ENCODE measurements around the gene MCF2L. TPM values are rescaled to one million over a fixed set of nuclear protein-coding genes. Genes with fewer than 3 reads are reported as not detected.

The MCF2L gene
- total RNA-seq, 2 donors from 2014 or later: 47.6 to 64.7 TPM

- intact Hi-C loops (cut with DNase I): no loop called here
- H3K4me1 ChIP-seq (replicated peaks): no peaks in the 10 kb centered on the region
- no peak overlapping the region for H3K27ac ChIP-seq
- TF ChIP-seq POLR2AphosphoS5 (IDR thresholded peaks at IDR 0.05): no peak
- no peak for TF ChIP-seq CTCF (IDR thresholded peaks at IDR 0.05)
- H3K4me3 ChIP-seq: no peak overlapping the region
- DNase-seq (ENCODE audit: low spot score): no peak
- H3K9me3 ChIP-seq: no peaks in the 10 kb centered on the region
- no peaks in the 10 kb centered on the region for H3K27me3 ChIP-seq (replicated peaks; ENCODE audit: insufficient read depth)
- WGBS: 83% methylated on average over 8 of the region's 14 CpGs
- H3K36me3 ChIP-seq: no peaks in the 10 kb centered on the region
These were observed 92.9 kb downstream of the MCF2L start for GRCh38 chr13:113061796-113062425.

- Histone ChIP-seq H3K4me1 (replicated peaks) (no peaks in the 10 kb centered on the region), H3K27ac (no peak overlapping the region), H3K4me3 (no peak overlapping the region), H3K9me3 (no peaks in the 10 kb centered on the region), H3K36me3 (no peaks in the 10 kb centered on the region), H3K27me3 (replicated peaks; ENCODE audit: insufficient read depth) (no peaks in the 10 kb centered on the region)
- intact Hi-C loops (cut with DNase I): no loop called here
- WGBS: 89% methylated on average over 14 of the region's 14 CpGs
- TF ChIP-seq CTCF (IDR thresholded peaks at IDR 0.05) (no peak), POLR2A (IDR thresholded peaks at IDR 0.05) (no peak), POLR2AphosphoS5 (IDR thresholded peaks at IDR 0.05) (no peak)
- no peak for DNase-seq (ENCODE audit: low spot score)
These were observed 93.7 kb downstream of the MCF2L start for GRCh38 chr13:113062691-113063090.

- H3K4me1 ChIP-seq (replicated peaks): no peaks in the 10 kb centered on the region
- H3K36me3 ChIP-seq: no peaks in the 10 kb centered on the region
- TF ChIP-seq POLR2A (IDR thresholded peaks at IDR 0.05): no peak
- TF ChIP-seq CTCF (IDR thresholded peaks at IDR 0.05): no peak
- no peak for TF ChIP-seq POLR2AphosphoS5 (IDR thresholded peaks at IDR 0.05)
- 93% methylated on average over 22 of the region's 22 CpGs for WGBS
- H3K27me3 ChIP-seq (replicated peaks; ENCODE audit: insufficient read depth): no peaks in the 10 kb centered on the region
- no peak for DNase-seq (ENCODE audit: low spot score)
- no peak overlapping the region for H3K27ac ChIP-seq
- no peak overlapping the region for H3K4me3 ChIP-seq
- intact Hi-C loops (cut with DNase I): no loop called here
- no peaks in the 10 kb centered on the region for H3K9me3 ChIP-seq
These were observed 94.1 kb downstream of the MCF2L start for GRCh38 chr13:113063091-113063491.

GRCh38 chr13:113064000-113064533 lies 95.1 kb downstream of the MCF2L start:
- no peaks in the 10 kb centered on the region for H3K9me3 ChIP-seq
- H3K36me3 ChIP-seq: no peaks in the 10 kb centered on the region
- DNase-seq (ENCODE audit: low spot score): no peak
- H3K4me1 ChIP-seq (replicated peaks): no peaks in the 10 kb centered on the region
- H3K4me3 ChIP-seq: no peak overlapping the region
- no peaks in the 10 kb centered on the region for H3K27me3 ChIP-seq (replicated peaks; ENCODE audit: insufficient read depth)
- H3K27ac ChIP-seq: no peak overlapping the region
- 94% methylated on average over 29 of the region's 29 CpGs for WGBS
- intact Hi-C loops (cut with DNase I): no loop called here
- TF ChIP-seq POLR2A (IDR thresholded peaks at IDR 0.05): no peak
- no peak for TF ChIP-seq POLR2AphosphoS5 (IDR thresholded peaks at IDR 0.05)
- TF ChIP-seq CTCF (IDR thresholded peaks at IDR 0.05): no peak
